Ishikawa (cell line): Measurements from ENCODE around the gene ALX1.

Source experiments
- CEBPB ChIP-seq: IDR thresholded peaks from 2 replicates; pipeline ENCODE4 v1.6.1; 2012
- NFIC ChIP-seq: IDR thresholded peaks from 2 replicates; pipeline ENCODE4 v1.6.1; 2012
- RAD21 ChIP-seq: IDR thresholded peaks from 2 replicates; pipeline ENCODE4 v1.6.1; 2012; ENCODE audit warnings: low read depth
- YY1 ChIP-seq: IDR thresholded peaks from 2 replicates; pipeline ENCODE4 v1.6.1; 2012; ENCODE audit warnings: low read depth
- TF ChIP-seq, protein P1 (sequence below): IDR thresholded peaks from 2 replicates; pipeline ENCODE4 v1.6.1; 2012; ENCODE audit warnings: low read depth, mild to moderate bottlenecking

DNA sequence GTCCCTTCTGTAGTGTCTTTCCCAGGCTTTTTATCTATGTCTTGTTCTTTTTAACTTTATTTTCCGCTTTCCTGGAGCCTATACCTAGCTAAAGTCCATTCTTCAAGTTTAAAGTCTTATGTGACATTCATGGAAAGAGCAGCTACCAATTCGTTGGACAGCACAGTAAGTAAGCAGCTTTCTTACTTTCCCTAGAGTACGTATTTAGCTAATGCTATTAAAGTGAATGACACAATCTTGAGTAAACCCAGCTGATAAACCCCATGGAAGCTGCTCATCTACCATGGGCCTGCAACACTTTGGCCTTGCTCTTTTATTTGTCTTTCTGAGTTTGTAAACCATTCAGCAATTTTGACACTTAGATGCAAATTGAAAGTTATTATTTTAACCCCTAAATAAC lies 30.0 kb downstream of the ALX1 start:
- TF ChIP-seq NFIC = no peak
- TF ChIP-seq, protein P1, sequence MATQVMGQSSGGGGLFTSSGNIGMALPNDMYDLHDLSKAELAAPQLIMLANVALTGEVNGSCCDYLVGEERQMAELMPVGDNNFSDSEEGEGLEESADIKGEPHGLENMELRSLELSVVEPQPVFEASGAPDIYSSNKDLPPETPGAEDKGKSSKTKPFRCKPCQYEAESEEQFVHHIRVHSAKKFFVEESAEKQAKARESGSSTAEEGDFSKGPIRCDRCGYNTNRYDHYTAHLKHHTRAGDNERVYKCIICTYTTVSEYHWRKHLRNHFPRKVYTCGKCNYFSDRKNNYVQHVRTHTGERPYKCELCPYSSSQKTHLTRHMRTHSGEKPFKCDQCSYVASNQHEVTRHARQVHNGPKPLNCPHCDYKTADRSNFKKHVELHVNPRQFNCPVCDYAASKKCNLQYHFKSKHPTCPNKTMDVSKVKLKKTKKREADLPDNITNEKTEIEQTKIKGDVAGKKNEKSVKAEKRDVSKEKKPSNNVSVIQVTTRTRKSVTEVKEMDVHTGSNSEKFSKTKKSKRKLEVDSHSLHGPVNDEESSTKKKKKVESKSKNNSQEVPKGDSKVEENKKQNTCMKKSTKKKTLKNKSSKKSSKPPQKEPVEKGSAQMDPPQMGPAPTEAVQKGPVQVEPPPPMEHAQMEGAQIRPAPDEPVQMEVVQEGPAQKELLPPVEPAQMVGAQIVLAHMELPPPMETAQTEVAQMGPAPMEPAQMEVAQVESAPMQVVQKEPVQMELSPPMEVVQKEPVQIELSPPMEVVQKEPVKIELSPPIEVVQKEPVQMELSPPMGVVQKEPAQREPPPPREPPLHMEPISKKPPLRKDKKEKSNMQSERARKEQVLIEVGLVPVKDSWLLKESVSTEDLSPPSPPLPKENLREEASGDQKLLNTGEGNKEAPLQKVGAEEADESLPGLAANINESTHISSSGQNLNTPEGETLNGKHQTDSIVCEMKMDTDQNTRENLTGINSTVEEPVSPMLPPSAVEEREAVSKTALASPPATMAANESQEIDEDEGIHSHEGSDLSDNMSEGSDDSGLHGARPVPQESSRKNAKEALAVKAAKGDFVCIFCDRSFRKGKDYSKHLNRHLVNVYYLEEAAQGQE = no peak
- TF ChIP-seq YY1 = no peak
- no peak for TF ChIP-seq RAD21
- no peak for TF ChIP-seq CEBPB
